ENCODE results near the gene NCKAP5. TPM values are rescaled to one million over a fixed set of nuclear protein-coding genes. Genes with fewer than 3 reads are reported as not detected.

Gene NCKAP5
- total and polyA plus RNA-seq, 2 of the 13 experiments (the other 11 are each of a cell fraction or from before 2014, with no cell fraction given) = 0.01 TPM; not detected in 1

DNA sequence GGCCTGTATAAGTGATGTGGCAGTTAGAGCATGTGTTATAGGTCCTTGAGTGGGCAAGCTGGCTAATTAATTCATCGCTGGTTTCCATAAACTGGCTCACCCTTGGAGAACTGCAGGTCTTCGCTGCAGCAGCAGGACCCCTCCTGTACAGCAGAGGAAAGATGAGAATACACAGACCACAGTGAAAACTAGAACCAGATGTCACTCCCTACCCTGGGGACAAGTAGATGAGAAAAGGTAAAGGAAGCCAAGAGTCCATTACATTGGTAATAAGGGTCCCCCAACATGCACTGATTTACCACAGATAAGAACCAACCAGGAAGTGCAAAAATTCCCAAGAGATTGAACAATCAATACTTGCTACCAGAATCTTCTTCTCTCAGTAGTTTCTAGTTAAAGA lies 482.6 kb downstream of the NCKAP5 start:
- ChIA-PET CTCF (ENCODE audit: low intra/inter-chr PET ratio, low total read pairs) (no interaction called here), POLR2A (no interaction called here)
- TF ChIP-seq KLF6 (CRISPR knock-in tag; IDR thresholded peaks at IDR 0.05) = no peak
- TF ChIP-seq, protein P1, sequence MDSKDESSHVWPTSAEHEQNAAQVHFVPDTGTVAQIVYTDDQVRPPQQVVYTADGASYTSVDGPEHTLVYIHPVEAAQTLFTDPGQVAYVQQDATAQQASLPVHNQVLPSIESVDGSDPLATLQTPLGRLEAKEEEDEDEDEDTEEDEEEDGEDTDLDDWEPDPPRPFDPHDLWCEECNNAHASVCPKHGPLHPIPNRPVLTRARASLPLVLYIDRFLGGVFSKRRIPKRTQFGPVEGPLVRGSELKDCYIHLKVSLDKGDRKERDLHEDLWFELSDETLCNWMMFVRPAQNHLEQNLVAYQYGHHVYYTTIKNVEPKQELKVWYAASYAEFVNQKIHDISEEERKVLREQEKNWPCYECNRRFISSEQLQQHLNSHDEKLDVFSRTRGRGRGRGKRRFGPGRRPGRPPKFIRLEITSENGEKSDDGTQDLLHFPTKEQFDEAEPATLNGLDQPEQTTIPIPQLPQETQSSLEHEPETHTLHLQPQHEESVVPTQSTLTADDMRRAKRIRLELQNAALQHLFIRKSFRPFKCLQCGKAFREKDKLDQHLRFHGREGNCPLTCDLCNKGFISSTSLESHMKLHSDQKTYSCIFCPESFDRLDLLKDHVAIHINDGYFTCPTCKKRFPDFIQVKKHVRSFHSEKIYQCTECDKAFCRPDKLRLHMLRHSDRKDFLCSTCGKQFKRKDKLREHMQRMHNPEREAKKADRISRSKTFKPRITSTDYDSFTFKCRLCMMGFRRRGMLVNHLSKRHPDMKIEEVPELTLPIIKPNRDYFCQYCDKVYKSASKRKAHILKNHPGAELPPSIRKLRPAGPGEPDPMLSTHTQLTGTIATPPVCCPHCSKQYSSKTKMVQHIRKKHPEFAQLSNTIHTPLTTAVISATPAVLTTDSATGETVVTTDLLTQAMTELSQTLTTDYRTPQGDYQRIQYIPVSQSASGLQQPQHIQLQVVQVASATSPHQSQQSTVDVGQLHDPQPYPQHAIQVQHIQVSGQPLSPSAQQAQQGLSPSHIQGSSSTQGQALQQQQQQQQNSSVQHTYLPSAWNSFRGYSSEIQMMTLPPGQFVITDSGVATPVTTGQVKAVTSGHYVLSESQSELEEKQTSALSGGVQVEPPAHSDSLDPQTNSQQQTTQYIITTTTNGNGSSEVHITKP (CRISPR knock-in tag; IDR thresholded peaks at IDR 0.05; ENCODE audit: low read depth) = no peak
- no peak for TF ChIP-seq FOSL1 (CRISPR knock-in tag; IDR thresholded peaks at IDR 0.05; ENCODE audit: borderline replicate concordance)
- TF ChIP-seq HOXA5 (CRISPR knock-in tag; IDR thresholded peaks at IDR 0.05) = no peak
- TF ChIP-seq, protein P2, sequence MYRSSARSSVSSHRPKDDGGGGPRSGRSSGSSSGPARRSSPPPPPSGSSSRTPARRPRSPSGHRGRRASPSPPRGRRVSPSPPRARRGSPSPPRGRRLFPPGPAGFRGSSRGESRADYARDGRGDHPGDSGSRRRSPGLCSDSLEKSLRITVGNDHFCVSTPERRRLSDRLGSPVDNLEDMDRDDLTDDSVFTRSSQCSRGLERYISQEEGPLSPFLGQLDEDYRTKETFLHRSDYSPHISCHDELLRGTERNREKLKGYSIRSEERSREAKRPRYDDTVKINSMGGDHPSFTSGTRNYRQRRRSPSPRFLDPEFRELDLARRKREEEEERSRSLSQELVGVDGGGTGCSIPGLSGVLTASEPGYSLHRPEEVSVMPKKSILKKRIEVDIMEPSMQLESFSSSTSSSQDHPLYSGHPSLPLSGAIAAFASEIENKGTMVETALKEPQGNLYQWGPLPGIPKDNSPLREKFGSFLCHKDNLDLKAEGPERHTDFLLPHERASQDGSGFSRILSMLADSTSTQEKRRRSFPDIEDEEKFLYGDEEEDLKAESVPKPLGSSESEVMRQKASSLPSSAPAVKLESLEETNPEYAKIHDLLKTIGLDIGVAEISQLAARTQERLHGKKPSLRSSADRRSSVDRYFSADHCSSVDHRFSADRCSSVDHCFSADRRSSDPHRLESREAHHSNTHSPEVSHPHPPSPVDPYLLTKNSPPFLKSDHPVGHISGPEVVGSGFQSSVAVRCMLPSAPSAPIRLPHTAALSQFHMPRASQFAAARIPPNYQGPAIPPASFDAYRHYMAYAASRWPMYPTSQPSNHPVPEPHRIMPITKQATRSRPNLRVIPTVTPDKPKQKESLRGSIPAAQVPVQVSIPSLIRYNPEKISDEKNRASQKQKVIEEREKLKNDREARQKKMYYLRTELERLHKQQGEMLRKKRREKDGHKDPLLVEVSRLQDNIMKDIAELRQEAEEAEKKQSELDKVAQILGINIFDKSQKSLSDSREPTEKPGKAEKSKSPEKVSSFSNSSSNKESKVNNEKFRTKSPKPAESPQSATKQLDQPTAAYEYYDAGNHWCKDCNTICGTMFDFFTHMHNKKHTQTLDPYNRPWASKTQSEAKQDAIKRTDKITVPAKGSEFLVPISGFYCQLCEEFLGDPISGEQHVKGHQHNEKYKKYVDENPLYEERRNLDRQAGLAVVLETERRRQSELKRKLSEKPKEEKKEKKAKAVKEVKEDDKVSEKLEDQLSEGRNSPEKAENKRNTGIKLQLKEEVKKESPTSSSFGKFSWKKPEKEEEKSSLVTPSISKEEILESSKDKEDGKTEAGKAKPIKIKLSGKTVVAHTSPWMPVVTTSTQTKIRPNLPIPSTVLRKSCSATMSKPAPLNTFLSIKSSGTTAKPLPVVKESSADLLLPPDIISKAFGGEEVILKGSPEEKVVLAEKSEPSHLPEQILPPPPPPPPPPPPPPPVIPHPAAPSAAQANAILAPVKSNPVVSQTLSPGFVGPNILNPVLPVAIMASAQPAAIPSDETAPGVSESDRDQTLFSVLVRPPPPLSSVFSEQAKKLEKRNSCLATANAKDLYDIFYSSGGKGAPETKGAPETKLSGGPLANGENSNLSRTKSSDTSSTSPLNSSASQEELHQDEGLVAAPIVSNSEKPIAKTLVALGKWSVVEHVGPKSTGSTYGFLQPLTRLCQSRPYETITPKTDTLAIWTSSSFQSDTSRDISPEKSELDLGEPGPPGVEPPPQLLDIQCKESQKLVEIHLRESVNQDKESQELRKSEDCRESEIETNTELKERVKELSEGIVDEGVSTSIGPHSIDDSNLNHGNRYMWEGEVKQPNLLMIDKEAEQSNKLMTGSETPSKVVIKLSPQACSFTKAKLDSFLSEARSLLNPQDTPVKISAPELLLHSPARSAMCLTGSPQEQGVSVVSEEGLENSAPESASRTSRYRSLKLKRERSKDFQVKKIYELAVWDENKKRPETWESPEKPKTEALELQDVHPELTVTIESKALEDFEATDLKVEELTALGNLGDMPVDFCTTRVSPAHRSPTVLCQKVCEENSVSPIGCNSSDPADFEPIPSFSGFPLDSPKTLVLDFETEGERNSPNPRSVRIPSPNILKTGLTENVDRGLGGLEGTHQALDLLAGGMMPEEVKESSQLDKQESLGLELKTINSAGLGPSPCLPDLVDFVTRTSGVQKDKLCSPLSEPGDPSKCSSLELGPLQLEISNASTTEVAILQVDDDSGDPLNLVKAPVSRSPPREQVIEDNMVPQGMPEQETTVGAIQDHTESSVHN (CRISPR knock-in tag; IDR thresholded peaks at IDR 0.05) = no peak

More for the DNA sequence above, 482.6 kb downstream of the NCKAP5 start:
- Histone ChIP-seq H3K4me1 (ENCODE audit: insufficient read depth, low read length) (no peaks in the 10 kb centered on the region), H2AFZ (ENCODE audit: low read length) (no peak overlapping the region), H4K20me1 (ENCODE audit: insufficient read depth, low read length) (no peaks in the 10 kb centered on the region), H3K4me3 (replicated peaks in 1 of 3; ENCODE audit: insufficient read depth in 1 of 3, low read depth in 2 of 3, low read length in 3 of 3) (no peak overlapping the region), H3K9ac (ENCODE audit: insufficient read depth, low read depth, low read length) (no peak overlapping the region), H3K4me2 (ENCODE audit: low read depth, low read length) (no peak overlapping the region), H3K79me2 (ENCODE audit: insufficient read depth, low read length) (no peaks in the 10 kb centered on the region), H3K9me3 (ENCODE audit: low read length) (peaks cover 28% of the 10 kb centered on the region; the same call in 1 of the 2 replicates), H3K36me3 (replicated peaks in 1 of 2; ENCODE audit: control insufficient read depth in 1 of 2, insufficient read depth in 2 of 2, low read length in 2 of 2) (no peaks in the 10 kb centered on the region), H3K27me3 (ENCODE audit: control insufficient read depth in 1 of 2, insufficient read depth in 2 of 2, low read length in 2 of 2) (no peaks in the 10 kb centered on the region), H3K27ac (ENCODE audit: extremely low read length, insufficient read depth, low read length) (no peak overlapping the region)
- DNase-seq (ENCODE audit: low spot score) (no peak), FAIRE-seq (no peak), ATAC-seq (no peak)
- BruUV-seq (replicated peaks) = no TSS peak
- intact Hi-C loops (cut with micrococcal nuclease; ENCODE audit: unreplicated experiment) = no loop called here
- WGBS (ENCODE audit: low lambda C conversion rate) = 58% methylated on average over 2 of the region's 2 CpGs
- in situ Hi-C loops (cut with HindIII; ENCODE audit: extremely low pct_ligation_motif_present, low pct_unique_long_range_greater_than_20kb) = no loop called here

Measured in HepG2 (cell line).